Stimulated activated CD4-positive, alpha-beta T cell treated with anti-CD3 and anti-CD28 coated beads, Interleukin-2, amount 100 ng/mL, for 24 hours (primary cell): ENCODE data around the gene ADAM23.

Experiments used
- DNase-seq, 2 donors: peaks; one replicate each; pipeline ENCODE4 v3.0.0-alpha.2; 2020

The ADAM23 gene

DNA sequence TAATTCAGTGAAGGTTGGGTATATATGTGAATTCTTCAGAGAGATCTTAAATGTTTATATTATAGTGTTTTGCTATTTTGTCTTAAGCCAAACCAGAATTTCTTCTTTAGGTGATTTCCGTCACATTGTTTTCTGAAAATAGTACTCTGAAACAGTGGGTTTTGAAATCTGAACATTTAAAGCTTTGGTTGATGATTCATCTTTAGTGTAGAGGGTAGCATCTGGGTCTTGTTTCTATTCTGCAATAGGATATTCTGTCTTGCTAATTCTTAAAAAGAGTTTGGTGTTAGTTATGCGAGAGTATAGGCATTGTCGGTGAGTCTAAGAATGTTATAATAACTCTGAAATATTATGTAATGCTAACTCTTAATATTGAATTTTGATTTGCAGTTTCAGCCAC lies 129.4 kb downstream of the ADAM23 start:
- no peak for DNase-seq

DNA sequence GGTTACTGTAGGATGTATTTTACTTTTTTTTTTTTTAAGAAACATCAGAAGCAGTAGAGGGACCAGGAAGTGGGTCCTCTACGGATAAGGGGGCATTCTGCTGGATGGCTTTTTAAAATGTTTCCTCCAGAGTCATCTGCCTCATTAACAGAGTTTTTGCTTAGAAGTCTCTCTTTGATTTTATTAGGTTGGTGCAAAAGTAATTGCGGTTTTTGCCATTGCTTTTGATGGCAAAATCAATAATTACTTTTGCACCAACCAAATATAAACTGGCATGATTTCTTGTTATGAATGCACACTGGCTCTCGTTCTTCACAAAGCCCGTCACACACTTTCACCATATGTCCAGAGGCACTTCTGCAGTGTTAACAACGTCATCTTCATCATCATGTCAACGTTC lies 130.5 kb downstream of the ADAM23 start:
- DNase-seq = no peak

DNA sequence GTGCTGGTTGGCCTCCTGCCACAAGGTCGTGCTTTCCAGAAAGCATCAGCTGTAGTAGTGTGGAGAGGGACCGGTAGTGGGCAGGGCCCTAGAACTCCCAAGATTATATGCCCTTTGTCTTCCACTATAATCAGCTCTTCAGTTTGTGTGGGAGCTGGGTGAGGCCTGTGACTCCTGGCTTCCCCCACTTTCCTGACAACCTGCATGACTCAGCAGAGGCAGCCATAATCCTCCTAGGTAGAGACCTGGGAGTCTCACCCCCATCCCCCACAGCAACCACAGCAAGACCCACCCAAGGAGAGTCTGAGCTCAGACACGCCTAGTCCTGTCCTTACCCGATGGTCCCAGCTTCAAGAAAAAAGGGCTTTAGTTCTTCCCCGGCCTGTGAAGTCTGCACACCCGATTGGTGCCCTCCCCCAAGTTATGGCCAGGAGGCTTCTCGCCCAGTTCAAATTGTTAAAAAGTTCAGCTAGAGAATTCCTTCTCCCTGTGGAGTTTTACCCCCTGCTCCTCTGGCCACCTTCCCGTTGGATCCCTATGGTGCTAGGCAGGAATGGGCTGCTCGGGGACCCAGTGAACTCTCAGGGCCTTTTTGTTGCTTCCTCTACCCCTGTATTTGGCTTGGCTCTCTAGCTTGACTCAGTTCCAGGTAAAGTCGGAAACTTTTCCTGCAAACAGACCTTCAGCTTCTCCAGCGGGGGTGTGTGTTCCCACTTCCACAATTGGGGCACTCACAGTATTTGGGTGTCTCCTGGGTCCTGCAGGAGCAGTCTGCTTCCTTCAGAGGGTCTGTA lies 141.2 kb downstream of the ADAM23 start:
- no peak for DNase-seq

DNA sequence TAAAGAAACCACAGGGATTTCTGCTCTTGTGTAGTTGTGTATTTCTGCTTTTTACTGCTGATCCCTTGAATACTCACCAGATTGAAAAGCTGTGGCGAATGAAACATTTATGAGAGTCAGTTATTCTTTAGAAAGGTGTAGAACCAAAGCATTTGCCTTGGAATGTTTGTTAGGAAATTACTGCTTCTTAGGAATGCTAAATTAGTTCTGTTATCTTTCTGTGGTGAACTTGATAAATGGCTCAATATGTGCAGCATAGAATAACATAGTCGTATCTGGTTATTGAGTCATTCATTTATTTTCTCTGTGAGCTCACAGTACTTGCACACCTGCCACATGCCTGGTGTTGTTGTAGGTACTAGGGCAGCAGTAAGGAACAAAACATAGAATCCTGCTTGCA lies 142.0 kb downstream of the ADAM23 start:
- DNase-seq = no peak

DNA sequence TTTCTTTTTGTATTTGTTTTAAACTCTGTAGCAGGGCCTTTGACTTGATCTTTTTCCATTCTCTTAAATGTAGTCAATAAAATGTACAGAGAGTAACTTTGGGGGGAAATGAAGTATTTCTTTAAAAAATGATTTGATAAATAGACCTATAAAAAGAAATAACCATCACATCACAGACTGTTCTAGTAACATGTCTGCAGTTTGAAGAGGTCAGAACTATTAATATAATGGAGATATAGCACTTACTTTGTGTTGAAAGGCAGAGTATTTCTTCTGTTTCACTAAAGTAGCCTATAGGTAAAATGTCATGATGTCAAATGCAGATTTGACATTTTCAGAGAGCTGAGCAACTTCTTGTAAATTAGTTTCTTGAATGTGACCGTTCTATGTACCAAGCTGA lies 143.3 kb downstream of the ADAM23 start:
- no peak for DNase-seq

DNA sequence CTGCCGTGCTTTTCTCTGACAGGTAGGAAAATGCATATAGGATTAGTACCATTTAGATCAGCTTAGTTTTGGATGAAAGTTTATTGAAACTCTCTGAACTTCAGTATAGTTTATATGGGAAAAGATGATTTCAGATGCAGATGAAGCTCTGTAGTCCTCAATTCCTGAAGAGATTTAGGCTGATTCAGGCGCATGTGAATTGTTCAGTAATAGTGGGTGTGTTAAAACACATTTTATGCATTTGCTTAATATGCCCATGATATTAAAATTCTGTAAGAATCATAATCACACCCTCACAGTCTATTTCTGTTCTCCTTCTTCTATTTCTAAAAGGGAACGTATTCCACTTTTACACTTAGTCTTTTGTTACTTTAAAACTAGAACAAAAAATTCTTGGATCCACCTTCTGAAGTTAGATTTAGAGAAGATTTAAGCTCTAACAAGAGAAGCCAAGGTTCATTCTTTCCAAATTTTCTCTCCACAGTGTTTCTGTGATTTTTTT lies 154.4 kb downstream of the ADAM23 start:
- DNase-seq = no peak

DNA sequence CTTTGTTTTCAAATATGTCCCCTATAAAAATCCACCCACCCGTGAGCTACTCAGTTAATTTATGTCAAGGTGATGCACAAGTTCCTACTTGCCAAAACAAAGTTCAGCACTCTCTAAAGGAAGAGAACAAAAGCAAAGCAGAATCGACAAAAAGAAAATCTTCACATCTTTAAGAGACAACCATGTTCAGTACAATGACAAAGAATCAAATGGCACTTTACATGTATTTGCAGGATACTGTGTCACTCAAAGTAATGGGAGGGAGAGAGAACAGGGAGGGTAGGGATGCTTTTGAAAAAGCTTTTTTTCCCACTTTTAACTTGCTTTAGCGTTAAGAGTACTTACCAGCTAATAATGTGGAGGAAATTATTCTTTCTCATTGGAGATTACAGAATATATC lies 159.9 kb downstream of the ADAM23 start:
- no peak for DNase-seq

DNA sequence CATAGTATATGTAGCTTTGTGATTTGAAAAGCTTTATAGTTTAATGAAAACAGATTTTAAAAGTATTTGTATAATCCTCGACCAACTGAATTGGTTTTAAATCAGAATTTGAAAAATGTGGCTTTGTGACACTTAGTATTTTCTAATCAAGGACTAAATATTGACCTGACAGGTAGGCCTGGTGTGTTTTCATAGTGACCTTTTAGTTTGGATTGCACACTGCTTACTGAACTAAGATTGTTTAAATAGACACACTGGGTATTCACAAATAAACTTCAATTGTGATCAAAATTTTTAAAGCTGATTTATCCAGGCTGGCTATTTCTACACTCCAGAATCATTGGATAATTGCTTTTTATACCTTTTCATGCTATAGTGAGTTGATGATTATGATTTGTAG lies 167.1 kb downstream of the ADAM23 start:
- no peak for DNase-seq

DNA sequence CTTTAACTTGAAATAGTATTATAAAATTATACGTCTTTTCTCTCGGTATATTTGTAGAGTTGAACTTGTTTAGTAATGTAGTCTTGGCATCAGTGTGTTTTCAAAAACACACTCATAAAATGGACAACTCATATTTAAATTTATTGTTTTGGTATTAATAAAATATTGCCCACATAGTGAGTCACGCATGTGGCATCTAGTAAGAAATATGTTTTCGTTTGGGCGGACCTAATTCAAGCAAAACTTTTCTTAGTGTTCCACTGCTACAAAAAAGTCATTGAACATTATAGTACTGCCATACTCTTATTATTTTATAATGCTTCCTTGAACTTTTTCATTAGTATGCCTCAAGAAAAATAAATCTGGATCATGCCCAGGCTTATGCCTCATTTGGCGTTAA lies 167.9 kb downstream of the ADAM23 start:
- DNase-seq = no peak

DNA sequence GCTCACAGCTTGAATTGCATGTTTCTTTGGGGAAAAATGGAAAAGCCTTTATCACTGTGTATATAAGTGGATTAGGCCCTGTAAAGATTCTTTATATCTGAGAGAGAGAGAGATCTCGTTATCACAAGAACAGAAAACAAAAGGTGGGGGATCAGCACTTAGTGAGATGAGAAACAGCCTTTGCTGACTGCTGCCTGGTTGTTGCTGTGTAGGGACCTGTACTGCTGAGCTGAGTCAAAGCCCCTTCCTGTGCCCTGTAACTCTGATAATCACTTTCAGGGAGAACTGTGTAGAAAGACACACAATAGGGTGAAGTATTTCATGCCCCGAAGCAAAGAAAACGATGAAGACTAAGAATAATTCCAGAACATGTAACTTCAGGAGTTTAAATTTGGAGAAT lies 168.4 kb downstream of the ADAM23 start:
- DNase-seq = no peak

DNA sequence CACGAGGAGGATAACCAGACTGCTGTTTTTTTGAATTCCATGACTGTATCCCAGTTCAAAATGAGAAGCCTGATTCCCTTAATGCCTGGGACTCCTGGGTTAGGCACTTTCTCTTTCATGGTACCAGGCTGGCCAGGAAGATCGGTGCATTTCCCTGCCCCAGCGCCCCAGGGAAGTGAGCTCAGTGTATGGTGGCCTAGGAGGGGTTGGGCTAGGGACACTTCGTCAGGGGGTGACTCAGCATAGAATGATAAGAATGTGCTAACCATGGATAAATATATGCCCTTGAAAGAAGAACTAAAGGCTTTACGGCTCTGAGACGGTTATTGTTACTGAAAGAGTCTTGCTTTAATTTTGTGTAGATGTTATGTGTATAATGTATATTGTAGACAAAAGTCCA lies 171.5 kb downstream of the ADAM23 start:
- DNase-seq = no peak

DNA sequence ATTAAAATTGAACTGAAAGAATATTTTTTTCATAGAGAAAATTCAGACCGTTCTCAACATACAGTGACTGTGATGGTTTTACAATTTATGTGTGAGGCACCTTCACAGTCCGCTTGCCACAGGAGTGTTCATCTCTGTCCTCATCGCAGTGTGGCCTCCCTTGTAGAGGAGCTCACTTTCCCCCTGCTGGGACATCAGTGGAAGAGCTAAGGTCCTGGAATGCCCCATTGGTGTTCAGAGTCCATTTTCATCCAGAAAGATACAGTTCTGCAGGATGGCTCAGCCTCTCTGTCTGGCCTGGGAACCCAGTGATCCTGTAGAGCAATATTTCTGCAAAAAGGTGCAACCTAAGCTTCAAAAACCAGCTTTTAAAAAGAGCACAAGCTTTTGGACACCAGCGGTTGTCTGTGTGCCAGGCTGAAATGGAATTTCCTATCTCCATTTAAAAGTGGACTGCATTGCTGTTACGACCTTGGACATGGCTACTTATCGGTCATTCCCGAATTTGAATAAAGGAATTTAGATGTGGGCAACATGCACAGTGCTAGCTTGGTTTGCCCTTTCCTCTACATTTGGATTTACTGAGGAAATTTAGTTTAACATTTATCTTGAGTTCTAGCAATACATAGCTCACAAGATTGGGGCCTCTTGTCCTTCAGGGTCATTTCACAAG lies 172.2 kb downstream of the ADAM23 start:
- no peak for DNase-seq

DNA sequence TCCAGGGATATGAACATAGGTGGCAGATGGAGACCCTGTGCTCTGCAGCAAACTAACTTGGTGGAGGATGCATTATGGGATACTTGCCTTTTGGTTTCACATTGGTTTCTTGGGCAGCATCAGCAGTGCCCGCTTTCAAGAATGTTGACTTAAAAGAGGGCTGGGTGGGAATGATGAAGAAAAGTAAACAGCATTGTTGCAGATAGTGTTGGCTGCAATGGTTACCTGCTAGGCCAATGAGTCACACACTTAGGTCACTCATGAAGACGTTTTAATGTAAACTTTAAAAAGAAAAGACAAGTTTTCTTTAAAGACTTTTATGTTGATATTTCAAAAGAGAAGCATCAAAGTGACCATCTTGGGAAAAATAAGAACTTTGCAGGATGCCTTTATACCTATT lies 172.8 kb downstream of the ADAM23 start:
- no peak for DNase-seq

DNA sequence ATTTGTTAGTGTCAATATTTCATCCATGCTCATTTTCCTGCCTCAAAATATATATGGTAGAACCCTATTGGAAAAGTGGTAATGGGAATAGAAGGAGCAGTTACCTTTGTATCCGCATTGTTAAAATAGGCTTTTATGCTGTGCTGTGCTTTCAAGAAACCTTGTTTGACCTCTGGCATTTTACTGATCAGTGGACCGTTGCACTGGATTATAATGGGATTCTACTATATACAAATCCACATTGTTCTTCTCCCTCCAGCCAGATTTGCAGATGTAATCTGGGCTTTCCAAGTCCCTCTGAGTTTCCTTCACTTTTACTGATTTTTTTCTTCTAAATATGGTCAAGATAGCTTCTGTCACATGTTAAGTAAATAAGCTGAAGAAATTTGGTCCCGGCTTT lies 175.7 kb downstream of the ADAM23 start:
- no peak for DNase-seq

DNA sequence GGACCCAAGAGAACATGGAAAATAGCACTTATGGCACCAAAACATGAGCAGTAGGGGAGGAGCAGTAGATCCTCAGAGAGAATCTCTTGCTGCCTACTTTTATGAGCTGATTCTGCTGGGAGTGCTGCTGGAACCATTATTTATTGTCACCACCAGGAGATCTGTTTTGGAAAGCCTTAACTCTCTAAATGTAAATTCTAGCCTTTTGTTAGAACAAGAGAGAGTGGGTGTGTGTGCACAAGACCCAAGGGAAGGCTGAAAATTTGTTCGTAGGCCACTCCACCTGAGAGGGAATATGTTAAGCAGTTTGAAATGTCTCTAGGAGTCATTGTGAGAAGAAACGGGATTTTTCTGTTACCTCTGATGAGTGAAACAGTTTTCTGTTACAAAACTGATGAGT lies 182.8 kb downstream of the ADAM23 start:
- DNase-seq = no peak

DNA sequence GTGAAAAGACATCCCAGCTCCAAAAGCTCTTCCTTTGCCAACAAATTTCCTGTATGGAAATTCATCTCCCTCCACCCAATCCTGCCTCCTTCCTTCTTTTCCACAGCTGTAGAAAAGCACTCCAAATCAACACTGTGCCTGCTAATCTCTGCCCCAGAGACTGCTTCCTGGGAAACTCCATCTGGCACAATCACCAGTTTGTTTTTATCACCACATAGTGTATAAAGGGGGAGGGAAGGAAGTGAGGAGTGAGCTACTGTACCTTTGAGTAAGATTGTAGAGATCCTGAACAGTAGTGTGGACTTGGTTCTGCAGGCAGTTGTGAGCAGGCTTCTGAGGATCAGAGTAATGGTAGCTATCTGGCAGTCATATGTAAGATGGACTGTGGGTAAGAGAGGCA lies 184.3 kb downstream of the ADAM23 start:
- no peak for DNase-seq

DNA sequence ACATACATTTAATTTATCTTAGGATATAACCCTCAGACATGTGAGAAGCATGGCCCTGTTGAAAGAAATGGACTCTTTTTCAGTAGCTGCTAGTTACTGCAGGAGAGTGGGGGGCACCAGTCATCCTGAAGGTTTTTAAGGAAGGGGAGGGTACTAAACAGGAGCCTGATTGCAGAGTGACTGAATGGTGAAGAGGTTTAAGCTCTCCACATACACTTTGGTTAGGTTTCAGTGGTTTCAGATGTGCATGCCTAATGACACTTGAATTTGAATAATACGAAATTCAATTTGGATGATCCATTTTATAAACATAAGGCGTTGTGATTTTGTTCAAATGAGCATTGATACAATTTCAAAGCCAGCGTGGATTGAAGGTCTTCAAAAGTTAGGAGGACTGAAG lies 188.0 kb downstream of the ADAM23 start:
- DNase-seq = no peak

DNA sequence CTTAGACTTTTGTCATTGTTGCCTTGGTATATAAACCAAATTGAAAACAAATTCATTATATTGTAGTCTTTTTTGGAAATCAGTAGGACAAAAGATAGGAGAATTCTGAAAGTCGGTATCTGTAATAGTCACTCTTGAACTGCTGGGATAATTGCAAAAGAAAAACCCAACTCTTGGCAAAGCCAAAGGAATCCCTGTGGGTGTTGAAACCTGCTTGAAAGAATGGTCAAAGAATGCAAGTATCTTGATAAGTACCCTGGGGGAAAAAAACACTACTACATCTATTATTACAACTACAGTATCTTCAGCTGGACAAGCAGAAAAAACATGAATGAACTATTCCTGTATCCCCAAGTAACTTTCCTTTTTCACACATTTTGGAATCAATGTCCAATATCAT lies 191.7 kb downstream of the ADAM23 start:
- DNase-seq = no peak

DNA sequence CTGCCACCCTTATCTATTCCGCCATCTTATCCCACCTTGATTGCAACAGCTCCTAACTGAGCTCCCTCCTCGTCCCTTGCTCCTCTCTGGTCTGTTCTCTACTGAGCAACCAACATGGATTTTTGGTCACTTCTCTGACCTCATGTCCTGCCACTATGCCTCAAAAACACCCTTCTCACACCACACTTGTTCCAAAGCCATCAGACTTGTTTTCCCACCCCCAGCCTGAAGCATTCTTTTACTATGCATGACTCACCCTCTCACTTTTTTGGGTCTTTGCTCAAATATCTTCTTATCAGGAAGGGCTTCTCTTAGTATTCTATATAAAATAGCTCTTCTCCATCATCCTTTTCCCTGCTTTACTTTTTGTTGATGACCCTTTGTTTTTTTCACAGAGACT lies 196.3 kb downstream of the ADAM23 start:
- no peak for DNase-seq

DNA sequence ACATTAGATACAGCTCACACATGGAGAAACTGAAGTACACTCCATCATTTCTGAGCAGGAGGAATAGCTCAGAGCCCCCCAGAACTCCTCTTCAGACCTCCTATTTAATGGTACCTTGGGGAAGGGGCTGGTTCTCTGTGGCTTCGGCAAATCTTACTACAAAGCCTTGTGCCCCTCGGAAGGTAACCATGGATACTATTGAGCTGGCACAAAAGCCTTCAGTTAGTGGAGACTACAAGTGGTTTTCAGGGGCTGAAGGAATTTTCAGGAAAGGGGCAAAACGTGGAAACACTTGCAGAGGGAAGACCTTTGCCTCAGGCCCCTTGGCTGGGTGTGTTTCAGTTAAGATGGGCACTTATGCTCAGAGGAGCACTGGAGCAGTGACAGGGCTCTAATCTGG lies 197.9 kb downstream of the ADAM23 start:
- DNase-seq = no peak

DNA sequence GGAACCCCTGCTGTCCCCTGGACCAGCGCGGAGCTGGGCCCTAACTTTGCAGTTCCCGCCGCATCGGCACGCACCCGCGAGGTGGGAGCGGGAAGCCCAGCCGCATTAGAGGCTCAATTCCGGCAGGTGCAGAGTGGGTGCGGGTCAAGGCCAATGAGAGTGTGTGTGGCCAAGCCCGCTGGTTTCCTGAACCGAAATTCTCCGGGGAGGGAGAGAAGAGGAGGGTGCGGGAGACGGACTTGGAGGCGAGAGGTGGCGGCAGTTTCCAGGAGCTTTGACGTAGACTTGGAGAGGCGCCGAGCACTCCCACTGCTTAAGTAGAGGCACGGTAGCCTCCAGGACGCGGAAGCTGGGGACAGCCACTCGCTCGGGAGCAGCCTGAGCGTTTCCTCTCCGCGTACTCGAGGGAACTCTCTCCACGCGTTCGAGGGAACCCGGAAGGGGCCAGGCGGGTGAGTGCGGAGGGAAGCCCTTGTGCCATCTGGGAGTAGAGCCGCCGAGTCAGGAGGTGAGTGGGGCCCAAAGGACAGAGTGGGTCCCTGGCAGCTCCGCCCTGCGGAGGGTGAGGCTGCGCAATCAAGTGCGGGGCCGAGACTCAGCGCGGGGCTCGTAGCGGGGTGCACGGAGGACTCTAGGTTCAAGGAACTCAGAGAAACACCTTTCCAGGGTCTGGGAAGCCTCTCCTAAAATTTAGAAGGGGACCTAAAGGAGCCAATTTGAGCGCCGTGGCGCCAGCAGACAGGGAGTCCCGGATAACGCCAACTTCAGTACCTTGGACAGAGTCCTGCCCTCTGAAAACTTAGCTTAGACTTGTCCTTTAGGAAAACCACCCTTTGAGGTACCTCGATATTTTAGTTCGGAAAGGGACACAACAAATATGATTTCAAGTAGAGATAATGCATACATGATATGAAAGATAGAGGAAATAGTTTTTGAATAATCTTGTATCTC lies 199.0 kb downstream of the ADAM23 start, which contains the start of gene FAM237A:
Gene FAM237A (plus strand): TSS at position 413 of the 951 bp plus-strand sequence. CDS start 1,750 bp downstream, outside the sequence.
- peak in 1 of 2 donors; percentile 14 for DNase-seq

DNA sequence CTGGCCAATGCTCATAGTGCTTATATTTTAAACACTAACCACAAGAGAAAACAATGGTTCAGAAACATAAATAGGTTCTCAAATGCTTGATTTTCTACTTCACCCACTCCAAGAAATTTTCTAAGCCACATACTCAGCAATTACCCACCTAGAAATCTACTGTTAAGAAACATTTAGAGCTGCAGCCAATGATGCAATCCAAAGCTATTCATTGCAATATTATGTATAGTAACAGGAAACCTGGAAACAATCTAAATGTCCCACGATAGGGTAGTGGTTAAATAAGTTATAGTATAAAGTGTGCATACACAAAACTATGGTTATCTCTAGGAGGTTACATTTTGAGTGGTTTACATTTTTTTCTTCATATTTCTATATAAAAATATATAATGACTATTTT lies 204.7 kb downstream of the ADAM23 start:
- no peak for DNase-seq

DNA sequence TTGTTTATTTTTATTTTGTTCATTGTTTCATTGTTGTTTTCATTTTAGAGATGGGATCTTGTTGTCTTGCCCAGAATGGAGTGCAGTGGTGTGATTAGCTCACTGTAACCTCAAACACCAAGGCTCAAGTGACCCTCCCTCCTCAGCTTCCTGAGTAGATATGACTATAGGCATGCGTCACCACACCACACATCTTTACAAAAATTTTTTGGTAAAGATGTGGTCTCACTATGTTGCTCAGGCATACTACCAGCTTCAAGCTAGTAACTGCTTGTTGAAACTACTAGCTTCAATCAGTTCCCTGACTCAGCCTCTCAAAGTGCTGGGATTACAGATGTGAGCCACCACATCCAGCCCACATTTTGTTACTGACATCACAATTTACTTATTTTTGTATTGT lies 213.8 kb downstream of the ADAM23 start:
- no peak for DNase-seq
